Measurements from ENCODE around the gene SEMA6A.

DNA sequence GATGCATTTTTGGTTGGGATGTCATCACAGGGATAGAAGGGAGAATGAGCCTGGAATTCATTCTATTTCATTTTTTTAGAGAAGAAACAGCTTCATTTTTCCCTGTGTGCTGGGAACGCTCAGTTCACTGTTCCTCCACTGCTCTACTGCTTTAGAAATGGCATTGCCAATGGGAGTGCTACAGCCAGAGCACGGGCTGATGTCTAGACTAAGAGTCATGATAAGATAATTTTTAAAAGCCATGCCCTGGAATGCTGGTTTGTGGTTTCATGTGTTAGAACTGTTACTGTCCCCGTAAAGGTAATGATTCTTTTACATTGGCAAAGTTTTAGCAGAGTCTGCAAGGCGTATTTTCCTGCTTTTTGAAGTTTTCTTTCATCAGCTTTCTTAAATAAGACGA lies 119.6 kb downstream of the SEMA6A start:
- TF ChIP-seq ISL1 (CRISPR knock-in tag; IDR thresholded peaks at IDR 0.05) (peak; percentile 82), PPARA (CRISPR knock-in tag; IDR thresholded peaks at IDR 0.05; ENCODE audit: borderline replicate concordance) (no peak)
